IMR-90 (cell line): ENCODE measurements around the gene SIRT2. TPM values are rescaled to one million over a fixed set of nuclear protein-coding genes. Genes with fewer than 3 reads are reported as not detected.

ENCODE experiments used
- ATAC-seq: fragments of 200-7000 bp; cut with Tn5 transposase; 2 replicates; pipeline ENCODE4 v1.9.1; 2020; ENCODE audit warnings: low read depth, mild to moderate bottlenecking, moderate library complexity
- BruUV-seq: library from RNA; stranded (reverse); fragments of 400-500 nt; replicated peaks from 2 replicates; lab custom pipeline; 2021; lab: Mats Ljungman, UMichigan
- CTCF ChIA-PET: fragments of 300-600 bp; formaldehyde crosslinking; extraction: SDS; loops from one replicate; lab custom pipeline; 2021; ENCODE audit warnings: antibody characterized with exemption; lab: Yijun Ruan, JAX
- POLR2A ChIA-PET: fragments of 300-600 bp; sonication (Branson Sonifier 250); formaldehyde crosslinking; loops from one replicate; lab custom pipeline; 2022; ENCODE audit warnings: antibody characterized with exemption; ENCODE audit not compliant: unreplicated experiment; lab: Charles Lee
- DNase-seq: peaks from one replicate; pipeline ENCODE4 v3.0.0; 2013
- H2AFZ ChIP-seq: replicated peaks from 2 replicates; pipeline ENCODE3; 2013; ENCODE audit warnings: low read length, mild to moderate bottlenecking; ENCODE audit not compliant: poor library complexity
- H2AK5ac ChIP-seq: 2 replicates; pipeline ENCODE4 v1.6.1; 2013; ENCODE audit warnings: low read depth, low read length, inconsistent platforms
- H2AK9ac ChIP-seq: replicated peaks from 2 replicates; pipeline ENCODE3; 2013; ENCODE audit warnings: mild to moderate bottlenecking, low read depth, low read length, moderate library complexity; ENCODE audit not compliant: poor library complexity
- H2BK120ac ChIP-seq: 2 replicates; pipeline ENCODE4 v1.6.1; 2013; ENCODE audit warnings: low read depth, low read length, inconsistent platforms
- H2BK15ac ChIP-seq: 3 replicates; pipeline ENCODE4 v1.6.1; 2013; ENCODE audit warnings: low read depth, low read length, inconsistent platforms
- H2BK20ac ChIP-seq: 2 replicates; pipeline ENCODE4 v1.6.1; 2013; ENCODE audit warnings: low read depth, mild to moderate bottlenecking, inconsistent platforms, low read length, moderate library complexity
- H2BK5ac ChIP-seq: 2 replicates; pipeline ENCODE4 v1.6.1; 2013; ENCODE audit warnings: mild to moderate bottlenecking, low read depth, low read length, inconsistent platforms; ENCODE audit not compliant: poor library complexity, severe bottlenecking
- H3K14ac ChIP-seq: replicated peaks from 2 replicates; pipeline ENCODE4 v1.6.1; 2013; ENCODE audit warnings: low read depth, low read length, inconsistent platforms
- H3K18ac ChIP-seq: 2 replicates; pipeline ENCODE4 v1.6.1; 2013; ENCODE audit warnings: low read depth, low read length, control low read depth
- H3K23ac ChIP-seq: 2 replicates; pipeline ENCODE4 v1.6.1; 2013; ENCODE audit warnings: low read depth, low read length, inconsistent platforms
- H3K27ac ChIP-seq: 2 replicates; pipeline ENCODE4 v1.5.1; 2013; ENCODE audit warnings: mild to moderate bottlenecking, control low read depth, low read length; ENCODE audit not compliant: insufficient read depth
- H3K27me3 ChIP-seq: 2 replicates; pipeline ENCODE4 v1.6.1; 2013; ENCODE audit warnings: low read length; ENCODE audit not compliant: control insufficient read depth, insufficient read depth
- H3K36me3 ChIP-seq: 2 replicates; pipeline ENCODE4 v1.6.1; 2013; ENCODE audit warnings: low read length, mixed read lengths; ENCODE audit not compliant: control insufficient read depth, insufficient read depth
- H3K4ac ChIP-seq: 2 replicates; pipeline ENCODE4 v1.6.1; 2013; ENCODE audit warnings: low read depth, low read length, inconsistent platforms
- H3K4me1 ChIP-seq: 2 replicates; pipeline ENCODE4 v1.6.1; 2013; ENCODE audit warnings: low read length, mixed read lengths; ENCODE audit not compliant: control insufficient read depth, insufficient read depth
- H3K4me2 ChIP-seq: 2 replicates; pipeline ENCODE4 v1.6.1; 2013; ENCODE audit warnings: low read depth, mild to moderate bottlenecking, control low read depth, low read length, moderate library complexity
- H3K4me3 ChIP-seq: 2 replicates; pipeline ENCODE4 v1.5.1; 2013; ENCODE audit warnings: low read depth, mild to moderate bottlenecking, control low read depth, low read length, moderate library complexity; ENCODE audit not compliant: insufficient read depth
- H3K56ac ChIP-seq: 2 replicates; pipeline ENCODE4 v1.6.1; 2013; ENCODE audit warnings: low read length, inconsistent platforms; ENCODE audit not compliant: insufficient read depth; ENCODE audit errors: extremely low read depth
- H3K79me1 ChIP-seq, 2 experiments: 2 replicates each; pipeline ENCODE4 v1.6.1; 2013; ENCODE audit warnings: low read length in 2 of 2, inconsistent platforms in 1 of 2, low read depth in 1 of 2
- H3K9ac ChIP-seq: 2 replicates; pipeline ENCODE4 v1.6.1; 2013; ENCODE audit warnings: low read depth, low read length, control low read depth
- H3K9me1 ChIP-seq: 2 replicates; pipeline ENCODE4 v1.6.1; 2013; ENCODE audit warnings: low read length, inconsistent platforms; ENCODE audit not compliant: insufficient read depth
- H3K9me3 ChIP-seq: 2 replicates; pipeline ENCODE4 v1.6.1; 2013; ENCODE audit warnings: low read length; ENCODE audit not compliant: control insufficient read depth, insufficient read depth
- H4K20me1 ChIP-seq: 2 replicates; pipeline ENCODE4 v1.6.1; 2013; ENCODE audit warnings: low read length, inconsistent platforms; ENCODE audit not compliant: insufficient read depth
- H4K5ac ChIP-seq: 2 replicates; pipeline ENCODE4 v1.6.1; 2013; ENCODE audit warnings: mild to moderate bottlenecking, low read depth, low read length, control low read depth
- H4K8ac ChIP-seq, 2 experiments: 2 replicates each; pipeline ENCODE4 v1.6.1; 2013; ENCODE audit warnings: low read depth in 2 of 2, low read length in 2 of 2, control low read depth in 1 of 2, inconsistent platforms in 1 of 2
- H4K91ac ChIP-seq: 2 replicates; pipeline ENCODE4 v1.6.1; 2013; ENCODE audit warnings: low read depth, low read length, inconsistent platforms; ENCODE audit not compliant: insufficient read depth
- CHD1 ChIP-seq: IDR thresholded peaks from 2 replicates; pipeline ENCODE4 v1.6.1; 2012; ENCODE audit warnings: low read depth, low read length, improper control_type of control experiment
- MAFK ChIP-seq: IDR thresholded peaks from 2 replicates; pipeline ENCODE4 v1.6.1; 2012; ENCODE audit warnings: low read depth, low read length, improper control_type of control experiment
- POLR2A ChIP-seq: IDR thresholded peaks from 2 replicates; pipeline ENCODE4 v1.6.1; 2012; ENCODE audit warnings: mild to moderate bottlenecking, low read depth, low read length
- SMC3 ChIP-seq: fragments of 150-350 bp; IDR thresholded peaks from 2 replicates; pipeline ENCODE4 v1.6.1; 2016; ENCODE audit warnings: low read depth, mild to moderate bottlenecking, antibody characterized with exemption, low read length, moderate library complexity
- WGBS, 2 experiments: methylation state at CpG; one replicate each; pipeline versions ENCODE4 v1.1.5 to v1.1.7; 2013; ENCODE audit warnings: missing lambda C conversion rate in 2 of 2; ENCODE audit not compliant: insufficient read length in 1 of 2; ENCODE audit errors: extremely low coverage in 2 of 2; 5-methylcytosine and 5-hydroxymethylcytosine counted together
- dilution Hi-C: fragments of 300-500 bp; cut with HindIII; formaldehyde crosslinking; loops from one replicate; pipeline ENCODE4 v1.14.3; 2018; ENCODE audit warnings: low sequenced_read_pairs; ENCODE audit not compliant: unreplicated experiment
- in situ Hi-C: fragments of 300-500 bp; cut with MboI; formaldehyde crosslinking; loops from 3 replicates; pipeline ENCODE4 v1.14.3; 2019; ENCODE audit warnings: low sequenced_read_pairs, inconsistent platforms, mixed read lengths
- intact Hi-C: fragments of 100-400 bp; cut with micrococcal nuclease; formaldehyde crosslinking; loops from 2 replicates; pipeline ENCODE4 v1.10.0; 2022
- polyA plus RNA-seq, 3 experiments: library from polyadenylated mRNA; depleted of rRNA; stranded (reverse); fragments of >200 nt; gene quantifications; 2 replicates each; pipeline ENCODE4 v1.2.3, GENCODE V29; 2012; ENCODE audit warnings: low replicate concordance in 1 of 3
- total RNA-seq: library from RNA; depleted of rRNA; stranded (reverse); fragments of >200 nt; gene quantifications from 2 replicates; pipeline ENCODE4 v1.2.3, GENCODE V29; 2012
- TF ChIP-seq, protein P1 (sequence below): conservative IDR thresholded peaks from 2 replicates; pipeline ENCODE4 v1.5.1; 2012; ENCODE audit warnings: mild to moderate bottlenecking, low read depth, low read length, improper control_type of control experiment

The SIRT2 gene
- total and polyA plus RNA-seq, 2 of the 4 experiments (the other 2 are of a cell fraction) = 43.0 to 50.0 TPM

DNA sequence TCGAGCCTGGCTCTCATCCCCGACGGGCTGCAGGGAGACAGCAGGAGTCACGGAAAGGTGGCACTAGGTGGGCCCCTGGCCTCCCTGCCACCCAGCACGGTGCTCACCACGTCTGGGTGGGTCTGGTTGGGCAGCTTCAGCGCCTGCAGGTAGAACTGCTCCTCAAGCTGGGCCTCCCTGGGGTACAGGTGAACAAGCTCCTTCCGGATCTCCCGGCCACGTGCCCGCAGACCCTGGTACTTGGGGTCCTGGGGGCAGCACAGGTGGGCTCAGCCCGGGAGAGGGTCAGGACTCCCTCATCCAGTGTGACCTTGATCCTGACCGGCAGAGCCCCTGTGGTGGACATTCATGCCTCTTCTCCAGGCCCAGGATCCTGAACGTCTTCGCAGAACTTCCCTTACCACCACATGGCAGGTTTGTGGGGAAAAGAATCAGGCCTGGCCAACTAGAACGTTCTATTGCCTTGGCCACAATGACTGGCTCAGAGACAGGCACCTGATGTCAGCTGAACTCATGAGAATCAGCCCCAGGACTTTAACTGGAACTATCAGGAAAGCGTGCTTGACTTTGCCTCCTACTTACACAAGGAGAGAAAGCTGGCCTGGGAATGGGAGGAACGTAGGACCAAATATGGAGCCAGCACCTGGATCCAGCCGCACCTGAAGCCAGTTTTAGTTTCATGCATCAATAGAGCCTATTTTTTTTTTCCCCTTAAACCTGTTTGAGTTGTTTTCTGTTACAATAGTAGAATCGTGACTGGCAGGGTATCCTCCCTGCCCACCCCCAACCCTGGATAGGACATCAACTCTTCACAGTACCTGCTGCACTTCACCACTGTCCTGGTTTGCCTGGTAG lies 22.2 kb upstream of the SIRT2 start (continued):
- no peak for TF ChIP-seq SMC3
- no peak for TF ChIP-seq POLR2A

DNA sequence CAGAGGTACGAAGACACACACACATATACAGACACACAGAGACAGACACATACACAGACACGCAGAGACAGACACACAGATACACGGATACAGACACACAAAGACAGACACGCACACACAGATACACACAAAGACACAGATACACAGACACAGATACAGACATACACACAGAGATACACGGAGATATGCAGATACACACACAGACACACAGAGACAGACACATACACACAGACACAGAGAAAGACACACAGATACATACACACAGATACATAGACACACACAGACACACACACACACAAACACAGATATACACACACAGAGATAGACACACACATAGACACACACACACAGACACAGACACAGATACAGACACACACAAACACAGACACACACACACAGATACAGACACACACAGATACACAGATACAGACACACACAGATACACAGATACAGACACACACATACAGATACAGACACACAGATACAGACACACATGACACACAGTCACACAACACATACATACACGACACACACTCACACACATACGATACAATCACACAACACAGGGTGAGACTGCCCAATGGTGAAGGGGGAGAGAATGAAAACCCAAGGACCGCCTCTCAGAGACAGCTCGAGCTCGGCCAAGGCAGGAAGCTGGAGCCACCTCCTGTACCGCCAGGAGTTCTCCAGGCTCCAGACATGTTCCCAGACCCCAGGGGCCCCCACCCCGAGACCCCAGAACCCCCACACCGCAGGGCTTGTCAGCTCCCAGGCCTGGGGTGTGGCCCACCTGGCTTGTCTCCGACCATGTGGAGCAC lies 21.4 kb upstream of the SIRT2 start:
- H2AFZ ChIP-seq = no peak overlapping the region
- no peak overlapping the region for H3K4ac ChIP-seq
- H3K4me1 ChIP-seq = no peaks in the 10 kb centered on the region
- H3K18ac ChIP-seq = no peak overlapping the region
- H2BK120ac ChIP-seq = no peak overlapping the region
- no peak overlapping the region for H3K4me2 ChIP-seq
- no peak for DNase-seq
- dilution Hi-C loops (no loop called here), in situ Hi-C loops (loop anchor here (10.0 to 25.0 kb wide), 2 partner anchors 184 to 296 kb away; partner anchors contain the start of gene CAPN12), intact Hi-C loops (no loop called here)
- H4K20me1 ChIP-seq = no peaks in the 10 kb centered on the region; the same call in 1 of the 2 replicates
- no TSS peak for BruUV-seq
- H3K9me1 ChIP-seq = no peaks in the 10 kb centered on the region
- no peak overlapping the region for H2AK9ac ChIP-seq
- no peak overlapping the region for H3K27ac ChIP-seq
- no peak overlapping the region for H4K5ac ChIP-seq
- H2BK5ac ChIP-seq = peak overlapping the region; percentile 85
- 50% methylated on average over 1 of the region's 14 CpGs; no CpG with 5 or more reads in 1 of the 2 experiments for WGBS, 2 experiments
- no peaks in the 10 kb centered on the region for H3K79me1 ChIP-seq
- no peak overlapping the region for H3K14ac ChIP-seq
- no peak for TF ChIP-seq MAFK
- TF ChIP-seq CHD1 = no peak
- TF ChIP-seq, protein P1, sequence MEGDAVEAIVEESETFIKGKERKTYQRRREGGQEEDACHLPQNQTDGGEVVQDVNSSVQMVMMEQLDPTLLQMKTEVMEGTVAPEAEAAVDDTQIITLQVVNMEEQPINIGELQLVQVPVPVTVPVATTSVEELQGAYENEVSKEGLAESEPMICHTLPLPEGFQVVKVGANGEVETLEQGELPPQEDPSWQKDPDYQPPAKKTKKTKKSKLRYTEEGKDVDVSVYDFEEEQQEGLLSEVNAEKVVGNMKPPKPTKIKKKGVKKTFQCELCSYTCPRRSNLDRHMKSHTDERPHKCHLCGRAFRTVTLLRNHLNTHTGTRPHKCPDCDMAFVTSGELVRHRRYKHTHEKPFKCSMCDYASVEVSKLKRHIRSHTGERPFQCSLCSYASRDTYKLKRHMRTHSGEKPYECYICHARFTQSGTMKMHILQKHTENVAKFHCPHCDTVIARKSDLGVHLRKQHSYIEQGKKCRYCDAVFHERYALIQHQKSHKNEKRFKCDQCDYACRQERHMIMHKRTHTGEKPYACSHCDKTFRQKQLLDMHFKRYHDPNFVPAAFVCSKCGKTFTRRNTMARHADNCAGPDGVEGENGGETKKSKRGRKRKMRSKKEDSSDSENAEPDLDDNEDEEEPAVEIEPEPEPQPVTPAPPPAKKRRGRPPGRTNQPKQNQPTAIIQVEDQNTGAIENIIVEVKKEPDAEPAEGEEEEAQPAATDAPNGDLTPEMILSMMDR = no peak
- TF ChIP-seq POLR2A = no peak
- no peaks in the 10 kb centered on the region for H3K9me3 ChIP-seq
- H3K36me3 ChIP-seq = peaks cover 20% of the 10 kb centered on the region
- no peak overlapping the region for H2BK20ac ChIP-seq
- no peak overlapping the region for H3K56ac ChIP-seq
- H3K9ac ChIP-seq = no peak overlapping the region
- no peak overlapping the region for H4K8ac ChIP-seq
- CTCF ChIA-PET = interaction anchor here (1.8 kb wide), 1 partner anchor 10 kb away, joined by 5 read pairs; the partner anchor contains the start of genes MRPS12 and SARS2
- no peak overlapping the region for H2AK5ac ChIP-seq
- H4K91ac ChIP-seq = no peak overlapping the region
- POLR2A ChIA-PET = no interaction called here
- H2BK15ac ChIP-seq = no peak overlapping the region
- H3K27me3 ChIP-seq = no peaks in the 10 kb centered on the region
- ATAC-seq = no peak
- no peak overlapping the region for H3K4me3 ChIP-seq
- H3K23ac ChIP-seq = no peak overlapping the region
